ENCODE results near the gene TNS3. TPM values are rescaled to one million over a fixed set of nuclear protein-coding genes. Genes with fewer than 3 reads are reported as not detected.

The TNS3 gene
- total and polyA plus RNA-seq, 4 donors: 40.5 to 140 (median 86.7) TPM

DNA sequence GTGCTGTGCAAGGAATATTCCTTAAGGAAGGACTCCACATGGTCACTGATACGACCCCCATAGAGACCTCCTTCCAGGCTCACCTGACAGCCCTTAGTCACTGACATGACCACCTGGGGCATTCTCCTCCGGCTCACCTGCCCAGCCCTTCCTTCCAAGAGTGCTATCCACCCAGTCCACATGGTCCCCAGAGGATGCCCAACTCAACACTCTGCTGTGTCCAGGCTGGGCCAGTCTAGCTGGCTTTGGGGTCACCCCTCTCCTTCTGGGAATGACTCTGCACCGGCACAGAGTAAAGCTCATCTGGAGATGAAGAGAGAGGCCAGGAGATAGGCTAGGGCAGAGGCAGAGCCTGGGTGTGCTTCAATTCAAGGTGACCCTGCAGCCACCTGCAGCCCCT, 300.8 kb downstream of the TNS3 start:
- H3K27me3 ChIP-seq (ENCODE audit: control insufficient read depth in 1 of 2, insufficient read depth in 2 of 2, low read length in 1 of 2): no peaks in the 10 kb centered on the region
- no peak overlapping the region for H3K4me3 ChIP-seq (ENCODE audit: low read length in 2 of 2)
- no peaks in the 10 kb centered on the region for H3K9me3 ChIP-seq (ENCODE audit: control insufficient read depth, low read length)
- H3K36me3 ChIP-seq (ENCODE audit: control insufficient read depth in 1 of 2, insufficient read depth in 2 of 2, low read length in 1 of 2): peaks cover 0 to 11% of the 10 kb centered on the region in 2 donors
- intact Hi-C loops (cut with DNase I): no loop called here
- ATAC-seq (ENCODE audit: low FRiP score): no peak
- no peak overlapping the region for H3K27ac ChIP-seq (ENCODE audit: low read depth in 1 of 2, low read length in 2 of 2)
- DNase-seq: no peak
- no peaks in the 10 kb centered on the region for H3K4me1 ChIP-seq (ENCODE audit: control insufficient read depth in 1 of 2, insufficient read depth in 2 of 2, low read length in 2 of 2)
- 85 to 92% methylated on average over 3 of the region's 3 CpGs for WGBS, 2 donors

DNA sequence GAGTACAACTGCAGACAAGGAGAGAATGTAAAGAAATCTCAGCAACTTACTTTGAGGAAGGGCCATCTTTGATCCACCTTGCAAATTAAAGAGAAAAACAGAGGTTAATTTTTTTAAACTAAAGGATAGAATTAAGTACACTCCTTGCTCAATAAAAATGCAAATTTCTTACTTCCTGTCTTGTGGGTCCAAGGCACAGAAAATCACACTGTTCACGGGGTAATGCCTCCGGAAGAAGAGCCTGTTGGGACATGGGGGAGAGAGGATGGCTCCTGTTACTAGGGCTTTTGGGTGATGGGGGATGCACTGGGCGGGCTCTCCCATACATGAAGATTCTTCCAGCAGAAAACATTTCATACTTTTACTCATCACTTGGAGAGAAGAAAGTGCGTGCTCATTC, 301.8 kb downstream of the TNS3 start:
- Histone ChIP-seq H3K27me3 (ENCODE audit: control insufficient read depth in 1 of 2, insufficient read depth in 2 of 2, low read length in 1 of 2) (no peaks in the 10 kb centered on the region), H3K9me3 (ENCODE audit: control insufficient read depth, low read length) (no peaks in the 10 kb centered on the region), H3K36me3 (ENCODE audit: control insufficient read depth in 1 of 2, insufficient read depth in 2 of 2, low read length in 1 of 2) (peaks cover 0 to 17% of the 10 kb centered on the region in 2 donors), H3K27ac (ENCODE audit: low read depth in 1 of 2, low read length in 2 of 2) (no peak overlapping the region), H3K4me1 (ENCODE audit: control insufficient read depth in 1 of 2, insufficient read depth in 2 of 2, low read length in 2 of 2) (no peaks in the 10 kb centered on the region), H3K4me3 (ENCODE audit: low read length in 2 of 2) (no peak overlapping the region)
- ATAC-seq (ENCODE audit: low FRiP score): no peak
- no peak for DNase-seq
- intact Hi-C loops (cut with DNase I): no loop called here
- 85 to 90% methylated on average over 4 of the region's 4 CpGs for WGBS, 2 donors

DNA sequence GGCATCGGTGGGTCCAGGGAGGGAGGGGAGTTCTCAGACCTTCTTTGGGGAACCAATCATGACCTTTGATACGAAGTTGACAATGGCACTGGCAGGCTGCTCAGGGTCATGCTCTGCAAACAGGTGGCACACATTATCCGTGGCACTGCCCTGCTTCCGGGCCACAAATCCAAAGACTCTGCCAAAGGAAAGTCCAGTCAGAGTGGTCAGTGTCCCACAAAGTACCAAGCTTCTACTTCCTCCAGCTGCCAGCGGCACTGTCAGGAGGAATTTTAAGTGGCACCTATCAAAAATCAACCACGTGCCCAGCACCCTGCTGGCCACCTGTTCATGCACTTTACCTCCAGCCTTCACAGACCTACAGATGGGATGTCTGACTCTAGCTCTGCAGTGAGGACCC, 303.9 kb downstream of the TNS3 start:
- no peak for DNase-seq

DNA sequence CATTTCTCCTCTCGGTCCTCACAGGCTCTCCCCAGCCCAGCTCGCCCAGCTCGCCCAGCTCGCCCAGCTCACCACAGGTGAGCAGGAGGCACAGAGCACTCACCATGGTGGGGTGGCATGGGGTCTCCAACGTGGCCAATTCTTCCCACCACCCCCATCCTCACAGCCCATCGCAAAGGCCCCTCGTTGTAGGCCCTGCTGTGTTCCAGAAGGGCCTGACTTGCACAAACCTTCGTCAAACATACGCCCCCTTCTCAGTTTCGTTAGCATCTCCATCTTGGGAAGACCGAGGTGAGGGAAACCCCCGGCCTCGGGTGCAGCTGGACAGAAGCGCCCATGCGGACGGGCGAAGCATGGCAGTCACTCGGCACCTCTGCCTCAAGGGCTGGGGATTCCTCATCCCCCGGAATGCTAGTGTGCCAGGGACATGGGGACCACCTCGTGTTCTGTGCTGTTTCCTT, 304.6 kb downstream of the TNS3 start:
- no peaks in the 10 kb centered on the region for H3K27me3 ChIP-seq (ENCODE audit: control insufficient read depth in 1 of 2, insufficient read depth in 2 of 2, low read length in 1 of 2)
- no peak for DNase-seq
- H3K4me1 ChIP-seq (ENCODE audit: control insufficient read depth in 1 of 2, insufficient read depth in 2 of 2, low read length in 2 of 2): no peaks in the 10 kb centered on the region
- H3K9me3 ChIP-seq (ENCODE audit: control insufficient read depth, low read length): no peaks in the 10 kb centered on the region
- ATAC-seq (ENCODE audit: low FRiP score): no peak
- H3K36me3 ChIP-seq (ENCODE audit: control insufficient read depth in 1 of 2, insufficient read depth in 2 of 2, low read length in 1 of 2): peaks cover 0 to 7% of the 10 kb centered on the region in 2 donors
- intact Hi-C loops (cut with DNase I): no loop called here
- WGBS, 2 donors: 88 to 90% methylated on average over 20 of the region's 20 CpGs
- no peak overlapping the region for H3K27ac ChIP-seq (ENCODE audit: low read depth in 1 of 2, low read length in 2 of 2)
- no peak overlapping the region for H3K4me3 ChIP-seq (ENCODE audit: low read length in 2 of 2)

More for the DNA sequence above, 303.9 kb downstream of the TNS3 start:
- Histone ChIP-seq H3K4me3 (ENCODE audit: low read length in 2 of 2) (no peak overlapping the region), H3K9me3 (ENCODE audit: control insufficient read depth, low read length) (no peaks in the 10 kb centered on the region), H3K27ac (ENCODE audit: low read depth in 1 of 2, low read length in 2 of 2) (no peak overlapping the region), H3K27me3 (ENCODE audit: control insufficient read depth in 1 of 2, insufficient read depth in 2 of 2, low read length in 1 of 2) (no peaks in the 10 kb centered on the region), H3K4me1 (ENCODE audit: control insufficient read depth in 1 of 2, insufficient read depth in 2 of 2, low read length in 2 of 2) (no peaks in the 10 kb centered on the region), H3K36me3 (ENCODE audit: control insufficient read depth in 1 of 2, insufficient read depth in 2 of 2, low read length in 1 of 2) (peaks cover 0 to 11% of the 10 kb centered on the region in 2 donors)
- WGBS, 2 donors: 90% methylated on average over 6 of the region's 6 CpGs
- no peak for ATAC-seq (ENCODE audit: low FRiP score)
- intact Hi-C loops (cut with DNase I): no loop called here

DNA sequence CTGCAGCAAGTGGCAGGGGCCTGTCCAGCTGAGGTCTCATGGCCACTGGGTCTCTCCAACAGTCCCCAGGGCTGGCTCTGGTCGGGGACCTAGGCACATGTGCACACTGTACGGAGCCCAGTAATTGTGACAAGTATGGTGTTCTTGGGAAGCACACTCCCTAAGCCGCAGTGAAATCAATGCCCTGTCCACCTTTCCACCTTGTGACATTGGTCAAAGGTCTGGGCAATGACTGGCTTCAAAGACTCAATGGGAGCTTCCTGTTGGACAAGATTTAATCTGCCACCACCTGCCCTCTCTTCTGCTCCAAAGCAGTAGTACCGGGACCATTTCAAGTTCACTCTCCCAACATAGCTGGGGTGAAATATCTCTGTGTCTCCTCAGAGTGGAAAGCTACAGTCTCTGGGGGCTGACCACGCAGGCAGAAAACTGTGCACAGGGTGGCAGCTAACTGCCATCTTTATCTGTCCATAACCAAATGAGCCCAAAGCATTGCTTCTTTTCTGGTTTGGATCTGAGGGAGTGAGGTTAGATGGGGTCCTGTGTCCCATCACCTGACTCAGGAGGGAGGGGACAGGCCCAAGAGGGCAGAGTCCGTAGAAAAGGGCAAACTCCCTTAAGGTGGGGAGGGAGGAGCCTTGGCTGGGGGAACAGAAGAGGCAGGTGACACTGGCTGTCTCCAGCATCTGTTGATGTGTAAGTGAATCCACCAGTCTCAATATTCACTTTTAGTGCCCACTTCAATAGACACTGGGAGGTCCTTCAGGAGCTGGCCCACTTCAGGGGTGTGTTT, 307.7 kb downstream of the TNS3 start:
- Histone ChIP-seq H3K36me3 (ENCODE audit: control insufficient read depth in 1 of 2, insufficient read depth in 2 of 2, low read length in 1 of 2) (peaks cover 0 to 7% of the 10 kb centered on the region in 2 donors), H3K9me3 (ENCODE audit: control insufficient read depth, low read length) (no peaks in the 10 kb centered on the region), H3K27me3 (ENCODE audit: control insufficient read depth in 1 of 2, insufficient read depth in 2 of 2, low read length in 1 of 2) (no peaks in the 10 kb centered on the region), H3K27ac (ENCODE audit: low read depth in 1 of 2, low read length in 2 of 2) (no peak overlapping the region), H3K4me3 (ENCODE audit: low read length in 2 of 2) (no peak overlapping the region), H3K4me1 (ENCODE audit: control insufficient read depth in 1 of 2, insufficient read depth in 2 of 2, low read length in 2 of 2) (no peaks in the 10 kb centered on the region)
- WGBS, 2 donors: 97 to 98% methylated on average over 6 of the region's 6 CpGs
- ATAC-seq (ENCODE audit: low FRiP score) (no peak), DNase-seq (no peak)
- intact Hi-C loops (cut with DNase I): no loop called here

DNA sequence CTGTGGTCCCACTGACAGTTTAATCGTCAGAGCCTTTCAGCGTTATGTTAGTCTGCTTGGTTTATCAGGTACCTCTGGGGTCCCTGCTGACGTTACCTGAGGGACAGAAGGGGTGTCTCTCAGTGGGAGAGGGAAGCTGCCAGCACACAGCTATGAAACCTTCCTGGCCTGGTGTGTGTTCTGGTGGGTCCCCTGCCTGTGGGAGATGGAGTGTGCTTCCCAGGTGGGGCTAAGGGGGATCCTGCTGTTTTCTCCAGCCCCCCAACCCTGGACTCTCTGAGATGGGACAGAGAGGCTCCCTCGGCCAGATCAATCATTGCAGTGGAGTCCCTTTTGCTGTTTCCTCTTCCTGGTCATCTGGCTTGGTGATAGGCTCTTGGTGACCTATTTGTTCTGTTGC, 308.8 kb downstream of the TNS3 start:
- Histone ChIP-seq H3K36me3 (ENCODE audit: control insufficient read depth in 1 of 2, insufficient read depth in 2 of 2, low read length in 1 of 2) (peaks cover 0 to 7% of the 10 kb centered on the region in 2 donors), H3K27ac (ENCODE audit: low read depth in 1 of 2, low read length in 2 of 2) (no peak overlapping the region), H3K4me3 (ENCODE audit: low read length in 2 of 2) (no peak overlapping the region), H3K27me3 (ENCODE audit: control insufficient read depth in 1 of 2, insufficient read depth in 2 of 2, low read length in 1 of 2) (no peaks in the 10 kb centered on the region), H3K9me3 (ENCODE audit: control insufficient read depth, low read length) (no peaks in the 10 kb centered on the region), H3K4me1 (ENCODE audit: control insufficient read depth in 1 of 2, insufficient read depth in 2 of 2, low read length in 2 of 2) (no peaks in the 10 kb centered on the region)
- intact Hi-C loops (cut with DNase I): no loop called here
- DNase-seq (no peak), ATAC-seq (ENCODE audit: low FRiP score) (no peak)
- 96 to 100% methylated on average over 4 of the region's 4 CpGs for WGBS, 2 donors

DNA sequence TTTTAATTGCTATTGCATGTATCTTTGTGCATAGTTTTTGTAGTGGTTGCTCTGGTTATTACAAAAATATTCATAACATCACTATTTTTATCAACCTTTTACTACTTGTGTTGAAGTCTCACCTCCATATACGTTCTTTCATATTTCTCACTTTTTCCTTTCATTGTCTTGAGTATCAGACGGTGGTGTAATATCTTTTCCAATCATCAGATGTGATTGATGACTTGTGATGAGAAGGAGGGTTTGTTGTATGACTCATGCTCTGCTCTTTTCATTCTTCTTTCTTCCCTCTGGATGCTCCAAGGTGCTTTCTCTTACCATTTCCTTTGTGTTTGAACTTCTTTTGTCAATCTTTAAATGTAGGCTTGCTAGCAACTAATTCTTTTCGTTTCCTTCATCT, 310.2 kb downstream of the TNS3 start:
- no peak overlapping the region for H3K27ac ChIP-seq (ENCODE audit: low read depth in 1 of 2, low read length in 2 of 2)
- no peak overlapping the region for H3K4me3 ChIP-seq (ENCODE audit: low read length in 2 of 2)
- no peaks in the 10 kb centered on the region for H3K27me3 ChIP-seq (ENCODE audit: control insufficient read depth in 1 of 2, insufficient read depth in 2 of 2, low read length in 1 of 2)
- H3K4me1 ChIP-seq (ENCODE audit: control insufficient read depth in 1 of 2, insufficient read depth in 2 of 2, low read length in 2 of 2): no peaks in the 10 kb centered on the region
- intact Hi-C loops (cut with DNase I): no loop called here
- ATAC-seq (ENCODE audit: low FRiP score) (no peak), DNase-seq (no peak)
- WGBS, 2 donors: 85 to 89% methylated on average over 3 of the region's 3 CpGs
- no peaks in the 10 kb centered on the region for H3K9me3 ChIP-seq (ENCODE audit: control insufficient read depth, low read length)
- peaks cover 0 to 6% of the 10 kb centered on the region in 2 donors for H3K36me3 ChIP-seq (ENCODE audit: control insufficient read depth in 1 of 2, insufficient read depth in 2 of 2, low read length in 1 of 2)

DNA sequence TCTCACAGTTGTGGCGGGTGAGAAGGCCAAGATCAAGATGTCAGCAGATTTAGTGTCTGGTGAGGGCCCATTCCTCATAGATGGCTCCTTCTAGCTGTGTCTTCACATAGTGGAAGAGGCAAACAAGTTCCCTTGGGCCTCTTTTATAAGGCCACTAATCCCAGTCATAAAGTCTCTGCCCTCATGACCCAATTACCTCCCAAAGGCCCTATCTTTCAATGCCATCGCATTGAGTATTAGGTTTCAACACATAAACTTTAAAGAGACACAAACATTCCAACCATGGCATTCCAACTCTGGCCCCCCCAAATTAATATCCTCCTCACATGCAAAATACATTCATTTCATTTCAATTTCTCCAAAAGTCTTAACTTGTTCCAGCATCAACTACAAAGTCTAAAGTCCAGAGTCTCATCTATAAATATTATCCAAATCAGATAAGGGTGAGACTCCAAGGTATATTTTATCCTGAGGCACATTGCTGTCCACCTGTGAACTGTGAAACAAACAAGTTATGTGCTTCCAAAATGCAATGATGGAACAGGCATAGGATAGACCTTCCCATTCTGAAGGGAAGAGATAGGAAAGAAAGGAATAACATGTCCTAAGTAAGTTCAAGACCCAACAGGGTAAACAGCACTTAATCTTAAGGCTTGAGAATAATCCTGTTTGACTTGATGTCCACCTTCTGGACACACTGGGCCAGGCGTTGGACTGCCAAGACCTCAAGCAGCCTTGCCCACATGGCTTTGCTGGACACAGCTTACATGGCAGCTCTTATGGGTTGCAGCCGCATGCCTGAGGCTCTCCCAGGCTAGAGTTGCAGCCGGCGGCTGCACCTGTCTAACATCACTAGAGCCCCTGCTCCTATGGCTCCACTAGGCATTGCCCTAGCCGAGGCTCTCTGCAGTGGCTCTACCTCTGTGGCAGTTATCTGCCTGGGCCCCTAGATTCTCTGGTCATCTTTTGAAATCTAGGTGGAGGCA, 312.8 kb downstream of the TNS3 start:
- intact Hi-C loops (cut with DNase I): loop anchor here (5.0 kb wide), 3 partner anchors 123 to 553 kb away; no protein-coding TSS in a partner anchor
- WGBS, 2 donors: 93% methylated on average over 7 of the region's 7 CpGs
- DNase-seq (no peak), ATAC-seq (ENCODE audit: low FRiP score) (no peak)
- Histone ChIP-seq H3K27me3 (ENCODE audit: control insufficient read depth in 1 of 2, insufficient read depth in 2 of 2, low read length in 1 of 2) (no peaks in the 10 kb centered on the region), H3K9me3 (ENCODE audit: control insufficient read depth, low read length) (no peaks in the 10 kb centered on the region), H3K27ac (ENCODE audit: low read depth in 1 of 2, low read length in 2 of 2) (no peak overlapping the region), H3K36me3 (ENCODE audit: control insufficient read depth in 1 of 2, insufficient read depth in 2 of 2, low read length in 1 of 2) (no peaks in the 10 kb centered on the region), H3K4me1 (ENCODE audit: control insufficient read depth in 1 of 2, insufficient read depth in 2 of 2, low read length in 2 of 2) (no peaks in the 10 kb centered on the region), H3K4me3 (ENCODE audit: low read length in 2 of 2) (no peak overlapping the region)

Data from aorta (tissue), 5 donors.